Stimulated activated CD4-positive, alpha-beta T cell treated with anti-CD3 and anti-CD28 coated beads, Interleukin-2, amount 100 ng/mL, for 4 hours (primary cell): ENCODE data around the gene PGAP3.
A peak's percentile ranks its signal among the peaks of the same experiment; 100 is the strongest.

Source experiments
- DNase-seq: peaks from one replicate; pipeline ENCODE4 v3.0.0-alpha.2; 2020; ENCODE audit warnings: low read depth

The PGAP3 gene

DNA sequence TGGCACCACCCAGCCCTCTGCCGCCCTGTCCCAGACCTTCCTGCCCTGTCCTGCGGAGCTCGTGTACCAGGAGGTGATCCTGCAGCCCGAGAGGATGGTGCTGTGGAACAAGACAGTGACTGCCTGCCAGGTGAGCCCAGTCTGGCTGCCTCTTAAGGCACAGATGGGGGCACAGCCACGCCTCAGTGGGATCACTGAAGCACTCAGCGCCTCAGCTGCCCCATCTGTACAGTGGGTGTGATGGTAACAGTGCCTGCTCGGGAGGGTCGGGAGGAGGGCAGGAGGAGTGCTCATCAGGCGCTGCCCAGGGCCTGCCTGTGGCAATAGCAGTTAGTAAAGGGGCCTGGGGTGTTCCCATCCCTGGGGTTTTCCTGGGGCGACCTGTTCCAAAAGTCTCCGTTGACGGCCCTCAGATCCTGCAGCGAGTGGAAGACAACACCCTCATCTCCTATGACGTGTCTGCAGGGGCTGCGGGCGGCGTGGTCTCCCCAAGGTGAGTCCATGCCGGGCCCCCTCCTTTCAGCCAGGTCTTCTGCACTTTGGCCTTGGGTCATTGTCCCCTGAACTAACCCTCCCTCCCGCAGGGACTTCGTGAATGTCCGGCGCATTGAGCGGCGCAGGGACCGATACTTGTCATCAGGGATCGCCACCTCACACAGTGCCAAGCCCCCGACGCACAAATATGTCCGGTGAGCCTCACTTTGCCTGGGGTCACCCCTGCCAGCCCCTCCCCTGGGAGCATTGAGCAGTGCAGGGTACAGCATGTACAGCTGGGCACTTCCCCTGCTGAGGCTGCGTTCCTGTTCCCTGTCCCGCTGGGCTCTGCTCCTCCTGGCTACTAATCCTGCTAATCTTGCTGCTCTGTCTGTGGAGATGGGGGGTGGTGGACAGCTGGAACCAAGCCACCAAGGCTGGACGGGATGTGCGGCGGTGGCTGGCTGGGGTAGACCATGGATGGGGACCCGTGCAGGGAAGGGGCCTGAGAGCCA is 27.2 kb downstream of the PGAP3 start:
- no peak for DNase-seq

DNA sequence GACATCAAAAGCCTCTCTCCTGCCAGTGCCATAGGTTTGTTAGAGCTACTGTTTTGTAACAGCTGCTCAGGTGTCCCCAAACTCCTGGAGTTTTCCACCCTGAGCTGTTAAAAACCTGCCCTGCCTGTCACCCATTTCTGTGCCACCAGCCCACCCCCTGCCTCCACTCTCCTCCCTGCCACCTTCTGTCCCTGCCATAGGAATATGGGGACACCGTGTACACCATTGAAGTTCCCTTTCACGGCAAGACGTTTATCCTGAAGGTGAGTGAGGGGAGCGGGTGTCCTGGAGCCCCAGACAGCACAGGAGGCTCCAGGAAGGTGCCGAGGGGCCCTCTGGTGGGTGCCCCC is 27.9 kb downstream of the PGAP3 start:
- DNase-seq, result no peak

DNA sequence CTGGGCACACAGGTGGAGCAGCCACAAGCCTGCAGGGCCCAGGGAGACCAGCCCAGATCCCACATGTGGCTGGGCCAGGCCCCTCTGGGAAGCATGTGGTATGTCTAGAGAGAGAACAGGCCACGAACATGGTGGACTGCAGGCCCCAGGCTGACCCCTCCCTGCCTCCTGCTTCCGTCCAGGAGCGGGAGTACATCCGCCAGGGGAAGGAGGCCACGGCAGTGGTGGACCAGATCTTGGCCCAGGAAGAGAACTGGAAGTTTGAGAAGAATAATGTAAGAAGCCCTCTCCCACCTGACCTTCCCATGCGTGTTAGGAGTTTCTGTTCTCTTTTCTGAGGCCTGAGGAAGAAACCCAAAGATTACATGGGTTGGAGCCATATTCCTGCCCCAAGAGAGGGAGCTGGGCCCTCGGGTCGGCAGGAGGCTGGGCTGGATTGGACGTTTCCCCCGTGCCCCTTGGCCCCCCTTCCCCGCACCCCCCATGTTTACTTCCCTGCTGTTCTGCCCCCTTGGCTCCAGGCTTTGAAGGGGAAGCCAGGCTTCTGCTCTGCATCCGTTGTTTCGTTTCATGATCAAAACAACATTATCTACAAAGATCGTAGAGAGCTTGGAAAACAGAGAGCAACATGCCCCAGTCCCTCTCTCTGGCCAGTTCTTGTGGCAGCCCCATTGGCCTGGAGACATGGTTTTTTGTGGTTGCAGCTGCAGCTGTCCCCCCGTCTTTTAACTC is 28.4 kb downstream of the PGAP3 start:
- no peak for DNase-seq

DNA sequence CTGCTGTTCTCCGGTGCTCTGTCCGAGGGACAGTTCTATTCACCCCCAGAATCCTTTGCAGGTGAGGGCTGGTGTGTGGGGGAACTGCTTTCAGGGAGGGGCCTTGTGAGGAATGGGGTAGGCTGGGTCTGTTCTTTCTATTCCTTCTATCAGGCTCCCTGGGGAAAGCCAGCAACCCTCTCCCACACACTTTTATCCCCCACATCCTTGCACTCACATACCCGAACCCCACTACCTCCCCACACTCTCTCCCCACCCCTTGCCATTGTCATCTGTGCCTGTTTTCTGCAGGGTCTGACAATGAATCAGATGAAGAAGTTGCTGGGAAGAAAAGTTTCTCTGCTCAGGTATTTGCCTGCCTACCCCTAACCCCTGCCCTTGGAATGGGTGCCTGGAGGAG is 29.1 kb downstream of the PGAP3 start:
- DNase-seq, result no peak

DNA sequence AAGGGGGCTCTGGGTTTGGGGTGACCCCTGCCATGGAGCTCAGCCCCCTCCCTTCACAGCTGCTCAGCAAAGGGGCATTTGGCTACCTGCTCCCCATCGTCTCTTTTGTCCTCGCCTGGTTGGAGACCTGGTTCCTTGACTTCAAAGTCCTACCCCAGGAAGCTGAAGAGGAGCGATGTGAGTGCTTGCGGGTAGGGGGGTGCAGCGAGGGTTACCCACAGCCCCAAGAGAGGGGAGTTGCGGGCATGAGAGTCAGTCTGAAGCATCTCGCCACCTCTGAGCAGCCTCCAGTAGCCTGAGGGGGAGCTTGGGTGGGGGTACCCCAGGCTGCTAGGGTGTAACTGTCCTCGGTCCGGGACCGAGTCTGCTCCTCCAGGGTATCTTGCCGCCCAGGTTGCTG is 29.5 kb downstream of the PGAP3 start:
- DNase-seq, result no peak

DNA sequence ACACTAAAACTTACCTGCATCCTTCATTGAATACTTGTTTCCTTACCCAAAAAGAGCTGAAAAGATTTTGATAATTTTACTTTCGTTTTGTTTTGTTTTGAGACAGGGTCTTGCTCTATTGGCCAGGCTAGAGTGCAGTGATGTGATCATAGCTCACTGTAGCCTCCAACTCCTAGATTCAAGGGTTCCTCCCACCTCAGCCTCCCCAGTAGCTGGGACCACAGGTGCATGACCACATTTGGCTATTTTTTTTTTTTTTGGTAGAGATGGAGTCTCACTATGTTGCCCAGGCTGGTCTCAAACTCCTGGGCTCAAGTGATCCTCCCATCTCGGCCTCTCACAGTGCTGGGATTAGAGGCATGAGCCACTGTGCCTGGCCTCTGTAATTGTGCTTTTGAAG is 32.8 kb downstream of the PGAP3 start:
- no peak for DNase-seq

DNA sequence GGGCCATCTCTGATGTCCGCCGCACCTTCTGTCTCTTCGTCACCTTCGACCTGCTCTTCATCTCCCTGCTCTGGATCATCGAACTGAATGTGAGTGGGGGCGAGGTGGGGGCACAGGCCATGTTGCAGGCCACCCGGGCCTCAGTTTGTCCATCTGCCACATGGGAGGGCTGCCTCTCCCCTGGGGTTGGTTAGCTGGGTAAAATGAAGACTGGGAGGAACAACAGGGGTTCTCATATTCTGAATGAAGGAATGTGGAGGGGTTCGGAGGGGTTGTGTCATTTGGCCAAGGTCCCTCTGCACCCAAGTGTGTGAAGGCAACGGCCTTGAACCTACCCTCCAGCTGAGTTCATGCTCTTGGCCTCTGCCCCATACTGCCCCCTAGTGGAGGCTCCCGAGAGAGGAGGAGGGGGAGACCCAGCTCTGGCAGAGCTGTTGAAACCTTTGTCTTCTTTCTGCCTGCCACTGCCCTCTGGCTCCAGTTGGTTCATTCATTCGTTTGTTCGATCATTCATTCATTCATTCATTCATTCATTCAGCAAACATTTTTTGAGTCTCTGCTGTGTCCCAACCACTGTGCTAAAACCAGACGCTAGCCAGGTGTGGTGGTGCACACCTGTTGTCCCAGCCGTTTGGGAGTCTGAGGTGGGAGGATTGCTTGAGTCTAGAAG is 34.1 kb downstream of the PGAP3 start:
- DNase-seq, result peak; percentile 65

DNA sequence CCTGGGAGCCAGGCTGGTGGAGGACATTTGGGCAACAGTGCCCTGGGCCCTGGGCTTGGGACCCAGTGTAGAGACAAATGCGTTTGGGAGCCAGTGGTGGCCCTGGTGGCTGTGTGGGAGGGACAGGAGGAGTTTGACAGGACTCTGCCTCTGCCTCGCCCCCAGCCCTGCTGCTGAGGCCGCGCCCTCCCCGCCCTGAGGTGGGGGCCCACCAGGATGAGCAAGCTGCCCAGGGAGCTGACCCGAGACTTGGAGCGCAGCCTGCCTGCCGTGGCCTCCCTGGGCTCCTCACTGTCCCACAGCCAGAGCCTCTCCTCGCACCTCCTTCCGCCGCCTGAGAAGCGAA is 34.6 kb downstream of the PGAP3 start:
- DNase-seq, result no peak

DNA sequence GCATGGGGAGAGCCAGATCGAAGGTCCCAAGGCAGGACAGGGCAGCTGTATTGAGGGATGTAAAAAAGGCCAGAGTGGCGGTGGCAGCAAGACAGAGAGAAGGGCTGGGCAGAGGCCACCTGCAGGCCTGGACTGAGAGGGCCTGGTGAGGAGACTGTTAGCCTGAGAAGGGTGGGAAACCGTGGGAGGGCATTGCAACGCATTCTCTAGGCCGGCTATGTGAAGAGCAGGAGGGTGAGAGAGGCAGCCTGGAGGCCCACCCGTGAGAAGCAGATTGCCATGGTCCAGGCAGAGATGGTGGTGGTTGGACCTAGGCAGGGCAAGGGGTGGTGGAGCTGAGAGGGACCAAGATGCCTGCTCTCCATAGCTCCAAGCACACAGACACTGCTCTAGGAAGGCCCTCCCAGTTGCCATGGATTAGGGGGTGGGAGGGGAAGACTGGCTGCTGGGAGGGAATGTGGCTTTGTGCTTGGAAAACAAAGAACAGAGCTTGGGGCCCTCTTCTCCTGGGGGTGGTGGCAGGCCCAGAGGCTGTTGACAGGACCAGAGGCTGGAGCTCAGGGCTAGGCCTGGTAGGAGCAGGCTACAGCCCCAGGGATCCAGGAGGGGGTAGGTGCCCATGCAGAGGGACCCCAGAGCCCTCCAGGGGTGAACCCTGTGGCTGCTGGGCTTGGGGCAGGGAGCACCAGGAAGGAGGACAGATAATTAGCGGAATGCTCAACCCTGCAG is 35.1 kb downstream of the PGAP3 start:
- no peak for DNase-seq

DNA sequence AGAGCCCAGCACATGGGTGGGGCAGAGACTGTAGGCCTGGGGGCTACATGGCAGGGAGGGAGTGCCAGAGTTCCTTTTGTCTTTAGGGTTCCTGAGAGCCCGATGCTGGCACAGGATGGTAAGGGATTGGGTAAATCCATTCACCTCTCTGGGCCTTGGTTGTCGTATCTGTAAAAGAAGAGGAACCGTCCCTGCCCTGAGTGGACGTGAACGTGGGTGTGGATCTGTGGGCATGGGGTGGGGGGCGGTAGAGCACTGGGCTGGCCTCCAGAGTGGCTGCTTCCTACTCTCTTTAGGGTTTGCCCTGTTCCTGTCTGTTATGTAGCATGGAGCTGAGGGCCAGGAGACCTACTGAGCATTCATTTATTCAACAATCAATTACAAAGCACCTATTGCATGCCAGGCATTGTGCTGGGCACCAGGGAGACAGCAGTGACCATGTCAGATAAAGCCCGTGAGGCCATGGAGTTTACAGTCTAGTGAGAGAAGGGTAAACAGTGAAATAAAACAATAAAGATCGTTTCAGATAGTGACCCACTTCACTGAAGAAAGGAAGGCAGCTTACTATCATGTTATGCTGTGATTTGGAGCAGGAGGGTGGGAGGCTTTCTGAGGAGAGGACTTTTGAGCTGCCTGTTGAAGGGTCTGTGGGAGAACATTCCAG is 35.8 kb downstream of the PGAP3 start:
- DNase-seq, result no peak

DNA sequence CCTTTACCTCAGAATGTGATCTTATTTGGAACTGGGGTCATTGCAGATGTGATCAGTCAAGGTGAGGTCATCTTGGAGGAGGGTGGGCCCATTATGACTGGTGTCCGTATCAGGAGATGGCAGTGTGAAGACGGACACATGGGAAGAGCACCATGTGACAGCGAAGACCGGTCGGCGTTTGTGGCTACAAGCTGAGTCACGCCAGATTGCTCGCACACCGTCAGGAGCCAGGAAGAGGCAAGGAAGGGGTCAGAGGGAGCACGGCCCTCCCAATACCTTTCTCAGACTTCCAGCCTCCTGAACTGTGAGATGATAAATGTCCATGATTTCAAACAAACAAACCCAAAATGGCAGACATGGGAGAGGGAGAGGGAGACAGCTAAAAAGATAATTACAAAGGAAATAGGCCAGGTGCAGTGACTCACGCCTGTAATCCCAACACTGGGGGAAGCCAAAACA is 37.7 kb downstream of the PGAP3 start:
- no peak for DNase-seq

DNA sequence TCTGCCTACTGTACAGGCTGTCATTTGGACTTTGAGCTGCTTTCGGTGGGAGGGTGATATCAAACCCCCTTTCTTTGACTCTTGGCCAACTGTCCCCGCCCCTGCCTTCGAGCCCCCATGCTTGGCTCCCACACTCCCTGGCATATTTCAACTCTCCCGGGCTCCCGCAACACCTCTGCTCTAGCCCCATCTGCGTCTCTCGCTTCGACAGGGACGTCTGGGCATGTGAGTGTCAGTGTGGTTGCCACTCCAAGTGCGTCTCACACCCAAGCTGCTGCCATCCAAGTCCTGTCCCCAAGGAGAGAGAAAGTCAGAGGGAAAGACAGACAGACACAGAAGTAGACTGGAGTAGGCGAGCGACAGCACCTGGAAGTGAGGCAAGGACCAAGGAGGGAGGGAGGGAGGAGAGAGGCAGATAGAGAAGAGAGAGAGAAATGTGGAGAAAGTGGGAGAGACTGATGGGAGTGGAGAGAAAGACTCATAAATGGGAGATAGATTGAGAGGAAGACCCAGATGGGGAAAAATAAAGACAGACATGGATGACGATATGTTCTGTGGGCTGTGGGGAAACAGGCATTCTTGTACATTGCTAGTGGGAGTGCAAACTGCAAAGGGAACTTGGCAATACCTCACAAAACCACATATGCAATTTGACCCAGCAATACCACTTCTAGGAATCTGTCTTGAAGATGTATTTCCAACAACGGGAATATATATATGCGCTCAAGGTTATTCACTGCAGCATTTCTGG is 39.1 kb downstream of the PGAP3 start:
- no peak for DNase-seq

DNA sequence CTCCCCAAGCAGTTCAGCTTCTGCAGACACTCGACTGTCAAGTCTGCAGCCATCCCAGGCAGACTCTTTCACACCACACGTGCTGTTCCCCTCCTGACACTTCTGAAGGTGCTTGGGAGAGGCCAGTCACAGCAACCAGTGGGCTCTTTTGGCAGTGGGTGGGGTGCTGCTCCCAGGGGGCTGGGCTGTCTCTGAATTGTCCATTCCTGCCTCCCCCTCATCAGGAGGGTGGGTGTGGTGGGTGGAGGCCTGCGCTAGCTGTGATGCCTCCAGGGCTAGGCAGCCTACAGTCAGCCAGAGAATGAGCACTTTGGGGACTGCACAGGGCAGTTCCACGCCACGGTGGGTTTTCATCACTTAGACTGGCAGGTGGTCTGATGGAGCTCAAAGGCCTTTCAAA is 40.6 kb downstream of the PGAP3 start:
- DNase-seq, result no peak

DNA sequence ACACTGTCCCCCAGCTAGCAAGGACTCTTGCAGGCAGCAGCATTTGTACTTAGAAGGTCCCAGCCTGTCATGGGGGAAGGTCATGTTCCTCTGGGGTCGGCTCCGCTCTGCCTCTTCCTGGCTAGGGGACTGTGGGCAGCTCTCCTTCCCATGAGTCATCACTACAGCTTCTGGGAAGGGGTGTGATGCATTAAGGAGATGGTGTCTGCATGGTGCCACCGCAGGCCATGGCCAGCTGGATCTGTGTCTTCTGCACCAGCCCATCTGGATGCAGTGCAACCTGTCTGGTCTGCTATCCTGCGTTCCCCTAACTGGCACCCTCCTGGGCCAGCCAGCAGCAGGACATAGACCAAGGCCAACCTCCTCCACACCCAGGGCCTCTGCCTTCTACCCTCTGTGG is 44.6 kb downstream of the PGAP3 start:
- DNase-seq, result no peak

DNA sequence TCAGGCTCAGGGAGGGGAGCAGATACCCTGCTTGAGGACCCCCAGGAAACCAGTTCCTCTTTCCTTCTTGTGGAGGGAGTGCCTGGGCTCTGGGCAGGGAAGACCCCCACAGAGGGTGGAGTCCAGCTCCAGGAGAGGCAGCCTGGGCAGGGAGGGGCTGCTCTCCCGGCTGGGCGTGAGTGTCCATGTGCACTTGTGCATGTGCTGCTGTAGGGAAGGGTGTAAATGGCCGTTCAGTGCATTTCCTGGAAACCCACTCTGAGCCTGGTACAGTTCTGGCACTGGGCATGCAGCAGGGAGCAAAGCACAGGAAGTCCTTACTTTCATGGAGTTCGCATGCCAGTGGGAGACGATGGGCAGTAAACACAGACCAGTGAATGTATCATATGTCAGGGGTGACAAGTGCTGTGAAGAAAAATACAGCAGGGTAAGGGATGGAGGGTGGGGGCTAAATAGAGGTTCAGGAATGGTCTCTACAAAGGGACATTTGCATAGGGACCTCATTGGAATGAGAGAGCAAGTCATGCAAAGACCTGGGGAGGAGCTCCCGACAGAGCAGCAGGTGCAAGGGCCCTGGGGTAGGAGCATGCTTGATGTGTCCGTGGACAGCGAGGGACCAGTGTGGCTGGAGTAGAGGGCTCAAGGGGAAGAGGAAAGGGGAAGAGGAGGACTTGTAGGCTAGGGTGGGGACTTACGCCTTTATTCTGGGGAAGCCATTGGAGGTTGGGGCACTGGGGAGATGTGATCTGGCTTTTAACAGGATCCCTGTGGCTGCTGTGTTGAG is 45.4 kb downstream of the PGAP3 start:
- no peak for DNase-seq

DNA sequence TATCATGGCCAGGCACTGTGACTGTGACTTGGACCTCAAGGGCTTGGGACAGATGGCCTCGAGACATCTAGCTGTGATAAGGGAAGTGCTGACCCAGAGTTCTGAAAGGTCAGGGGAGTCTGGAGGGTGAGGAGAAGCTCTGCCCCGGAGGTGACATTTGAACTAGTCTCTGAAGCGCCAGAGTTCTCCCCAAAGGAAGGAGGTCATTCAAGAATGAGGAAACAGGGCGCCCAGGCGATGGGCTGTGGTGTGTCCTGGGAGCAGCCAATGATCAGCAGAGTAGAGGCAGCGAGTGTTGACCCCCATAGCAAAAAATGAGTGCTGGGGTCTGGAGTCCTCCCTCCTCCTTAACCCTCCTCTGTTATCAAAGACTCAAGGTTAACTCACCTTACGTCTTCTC is 46.0 kb downstream of the PGAP3 start:
- DNase-seq, result no peak

DNA sequence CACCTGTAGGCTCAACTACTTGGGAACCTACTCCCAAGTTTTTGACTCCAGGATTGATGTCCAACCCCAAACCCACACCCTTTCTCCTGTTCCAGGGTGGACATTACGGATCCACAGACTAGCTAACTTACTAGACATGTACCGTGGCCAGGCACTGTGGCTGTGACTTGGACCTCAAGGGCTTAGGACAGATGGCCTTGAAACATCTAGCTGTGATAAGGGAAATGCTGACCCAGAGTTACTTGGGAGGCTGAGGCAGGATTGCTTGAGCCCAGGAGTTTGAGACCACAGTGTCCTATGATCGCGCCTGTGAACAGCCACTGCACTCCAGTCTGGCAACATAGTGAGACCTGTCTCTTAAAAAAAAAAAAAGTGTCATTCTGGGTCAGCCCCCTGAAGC is 46.8 kb downstream of the PGAP3 start:
- DNase-seq, result no peak

DNA sequence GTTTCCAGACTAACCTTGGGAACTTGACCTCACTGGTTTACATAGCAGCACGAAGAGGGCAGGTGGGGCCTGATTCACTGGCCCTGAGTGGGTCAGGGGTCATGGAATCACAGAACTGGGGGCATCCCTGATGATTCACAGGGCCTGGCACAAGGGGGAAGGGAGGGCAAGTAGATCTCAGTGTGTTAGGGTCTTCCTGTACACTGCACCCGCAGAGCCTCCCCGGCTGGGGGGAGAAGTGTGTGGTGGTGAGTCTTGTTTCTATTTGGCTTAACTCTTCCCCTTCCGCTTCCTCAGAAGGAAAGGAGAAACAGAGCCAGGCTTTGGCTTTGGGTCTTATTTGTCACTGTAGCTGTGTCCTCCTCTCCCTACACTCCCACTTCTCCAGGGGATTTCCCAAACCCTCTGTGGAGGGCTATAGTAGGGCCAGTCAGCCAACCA is 47.2 kb downstream of the PGAP3 start:
- DNase-seq, result no peak

DNA sequence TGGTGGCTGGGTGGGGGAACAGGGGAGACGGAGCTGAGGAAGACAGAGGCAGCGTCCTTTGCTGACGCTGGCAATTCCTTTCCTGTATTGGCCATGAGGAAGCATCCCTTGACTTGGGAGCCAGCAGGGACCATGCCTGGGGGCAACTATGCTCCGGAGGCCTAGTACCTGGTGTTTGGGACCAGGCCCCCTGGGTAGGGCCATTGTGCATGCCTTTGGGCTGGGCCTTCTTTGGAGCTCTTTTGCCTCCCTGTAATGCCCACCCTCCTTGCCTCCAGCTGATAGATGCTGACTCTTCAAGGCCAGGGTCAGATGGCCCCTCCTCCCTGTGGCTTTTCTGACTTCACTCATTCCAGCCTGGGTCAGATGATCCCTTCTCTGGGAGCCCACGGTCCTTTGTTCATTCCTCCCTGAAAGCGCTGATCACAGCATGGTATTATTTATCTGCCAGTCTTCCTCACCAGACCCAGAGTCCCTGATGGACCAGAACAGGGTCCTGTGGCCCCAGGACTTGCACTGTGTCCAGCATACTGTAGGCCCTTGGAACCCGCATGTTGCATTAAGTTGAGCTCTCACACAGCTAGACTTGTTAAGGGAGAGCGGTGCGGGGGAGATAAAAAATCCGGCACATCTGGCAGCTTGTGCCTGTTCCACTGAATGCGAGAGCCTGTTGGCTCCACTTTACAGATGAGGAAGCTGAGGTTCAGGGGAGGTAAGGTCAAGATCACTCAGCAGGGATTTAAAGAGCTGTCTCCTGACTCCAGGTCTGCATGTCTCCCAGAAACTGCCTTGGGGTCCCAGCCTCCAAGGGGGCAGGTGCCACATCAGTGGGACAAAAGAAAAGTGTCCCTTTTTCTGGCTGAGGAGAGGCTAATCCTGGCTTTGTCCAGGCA is 48.0 kb downstream of the PGAP3 start:
- DNase-seq, result no peak
